ENCODE data around the gene SIGLEC9.
"Not testable (repeated sequence)": the region's sequence is repeated elsewhere in the genome, so short reads cannot be mapped to it uniquely, and the experiment has no call there.

The SIGLEC9 gene

GRCh38 chr19:51125421-51126075 lies 842 bp downstream of the SIGLEC9 start:
- no peak for DNase-seq

- no peak for DNase-seq
Measured at GRCh38 chr19:51127032-51127431, 2.3 kb downstream of the SIGLEC9 start.

GRCh38 chr19:51127755-51128154 lies 3.0 kb downstream of the SIGLEC9 start:
- DNase-seq = peak; percentile 87

GRCh38 chr19:51128227-51128626 lies 3.5 kb downstream of the SIGLEC9 start:
- no peak for DNase-seq

- no peak for DNase-seq
Measured at GRCh38 chr19:51129716-51130115, 5.0 kb downstream of the SIGLEC9 start.

- DNase-seq = no peak
Measured at GRCh38 chr19:51131780-51132680, 7.3 kb downstream of the SIGLEC9 start.

- no peak for DNase-seq
Measured at GRCh38 chr19:51135004-51135403, 10.3 kb downstream of the SIGLEC9 start.

GRCh38 chr19:51135986-51136762 lies 11.5 kb downstream of the SIGLEC9 start:
- no peak for DNase-seq

- no peak for DNase-seq
Measured at GRCh38 chr19:51136851-51137551, 12.3 kb downstream of the SIGLEC9 start.

- no peak for DNase-seq
Measured at GRCh38 chr19:51137792-51138425, 13.2 kb downstream of the SIGLEC9 start.

- no peak for DNase-seq
Measured at GRCh38 chr19:51138549-51138979, 13.9 kb downstream of the SIGLEC9 start.

GRCh38 chr19:51139299-51140014 lies 14.8 kb downstream of the SIGLEC9 start:
- no peak for DNase-seq

GRCh38 chr19:51140441-51140840 lies 15.7 kb downstream of the SIGLEC9 start:
- DNase-seq = no peak

- DNase-seq = no peak
Measured at GRCh38 chr19:51141181-51141580, 16.5 kb downstream of the SIGLEC9 start.

GRCh38 chr19:51142119-51142518 lies 17.4 kb downstream of the SIGLEC9 start, which contains the start of gene SIGLEC7:
Gene SIGLEC7 (plus strand): TSS chr19:51142301. CDS start chr19:51142370, 69 bp downstream.
- DNase-seq = no peak

- not testable (repeated sequence) for DNase-seq
Measured at GRCh38 chr19:51142809-51143475, 18.2 kb downstream of the SIGLEC9 start.

GRCh38 chr19:51143486-51143885 lies 18.8 kb downstream of the SIGLEC9 start:
- no peak for DNase-seq

GRCh38 chr19:51144482-51145045 lies 19.9 kb downstream of the SIGLEC9 start:
- no peak for DNase-seq

- no peak for DNase-seq
Measured at GRCh38 chr19:51145916-51146493, 21.3 kb downstream of the SIGLEC9 start.

GRCh38 chr19:51146751-51147150 lies 22.0 kb downstream of the SIGLEC9 start:
- DNase-seq = no peak

Measured in fibroblast of skin of right quadriceps (primary cell).